K562 (cell line): Measurements from ENCODE around the gene SPTLC2. TPM values are rescaled to one million over a fixed set of nuclear protein-coding genes. Genes with fewer than 3 reads are reported as not detected.

Experiments
- ATAC-seq: fragments of 200-7000 bp; cut with Tn5 transposase; 3 replicates; pipeline ENCODE4 v1.9.1; 2020; ENCODE audit warnings: moderate library complexity
- BruUV-seq: library from RNA; stranded (reverse); fragments of 400-500 nt; replicated peaks from 2 replicates; lab custom pipeline; 2021; lab: Mats Ljungman, UMichigan
- CTCF ChIA-PET: fragments of 300-600 bp; formaldehyde crosslinking; extraction: SDS; loops from one replicate; lab custom pipeline; 2021; ENCODE audit warnings: low intra/inter-chr PET ratio; lab: Yijun Ruan, JAX
- POLR2A ChIA-PET: fragments of 300-600, 350-650 bp; sonication (Branson Sonifier 250); formaldehyde crosslinking; extraction: SDS; loops from one replicate; lab custom pipeline; 2021; ENCODE audit warnings: antibody characterized with exemption, inconsistent platforms; lab: Yijun Ruan, JAX
- DNase-seq, 4 experiments: peaks; one replicate each; pipeline versions ENCODE4 v3.0.0 to v3.0.0-alpha.2; 2011 to 2018; ENCODE audit warnings: low spot score in 3 of 4, mixed read lengths in 3 of 4; ENCODE audit errors: extremely low read depth in 1 of 4
- FAIRE-seq: peaks from 2 replicates; lab custom pipeline; 2011; peaks lifted over from hg19 to GRCh38; lab: Jason Lieb, UNC
- H2AFZ ChIP-seq: 2 replicates; pipeline ENCODE4 v1.6.0; 2011; ENCODE audit warnings: low read depth, low read length, control low read depth, inconsistent platforms
- H3K27ac ChIP-seq: fragments of 200-600 bp; 3 replicates; pipeline ENCODE4 v1.8.0; 2011; ENCODE audit warnings: low read depth, mild to moderate bottlenecking, control low read depth, inconsistent platforms, low read length, moderate library complexity, mixed read lengths; ENCODE audit errors: extremely low read depth
- H3K27me3 ChIP-seq, 2 experiments: fragments of 300-600 bp in 1 of 2; 2 replicates in 1 of 2; 3 replicates in 1 of 2; pipeline versions ENCODE4 v1.6.0 to v1.8.0; 2011; ENCODE audit warnings: inconsistent platforms in 2 of 2, low read length in 2 of 2, mild to moderate bottlenecking in 1 of 2, mixed read lengths in 1 of 2, moderate library complexity in 1 of 2; ENCODE audit not compliant: control insufficient read depth in 2 of 2, insufficient read depth in 2 of 2
- H3K36me3 ChIP-seq: fragments of 300-600 bp; 3 replicates; pipeline ENCODE4 v1.8.0; 2011; ENCODE audit warnings: mild to moderate bottlenecking, low read length, inconsistent platforms; ENCODE audit not compliant: control insufficient read depth, insufficient read depth
- H3K4me1 ChIP-seq, 2 experiments: fragments of 200-600 bp in 1 of 2; replicated peaks in 1 of 2; 2 replicates in 1 of 2; 3 replicates in 1 of 2; pipeline versions ENCODE4 v1.5.1 to v1.8.0; 2011; ENCODE audit warnings: inconsistent platforms in 2 of 2, low read length in 2 of 2, mild to moderate bottlenecking in 1 of 2, mixed read lengths in 1 of 2, moderate library complexity in 1 of 2; ENCODE audit not compliant: control insufficient read depth in 2 of 2, insufficient read depth in 2 of 2
- H3K4me2 ChIP-seq: 2 replicates; pipeline ENCODE4 v1.6.1; 2011; ENCODE audit warnings: low read length, control low read depth, inconsistent platforms, mixed read lengths; ENCODE audit not compliant: insufficient read depth
- H3K4me3 ChIP-seq: fragments of 200-600 bp; sonication (generic), shearing (Covaris generic); 2 replicates; pipeline ENCODE4 v1.5.1; 2016; ENCODE audit warnings: control low read depth, inconsistent platforms
- H3K79me2 ChIP-seq: fragments of 200-600 bp; 3 replicates; pipeline ENCODE4 v1.8.0; 2011; ENCODE audit warnings: low read length, inconsistent platforms; ENCODE audit not compliant: control insufficient read depth, insufficient read depth
- H3K9ac ChIP-seq, 2 experiments: 2 replicates each; pipeline versions ENCODE4 v1.6.0 to v1.6.1; 2011; ENCODE audit warnings: low read depth in 2 of 2, low read length in 2 of 2, control low read depth in 1 of 2, inconsistent platforms in 1 of 2, mild to moderate bottlenecking in 1 of 2, mixed read lengths in 1 of 2; ENCODE audit not compliant: insufficient read depth in 1 of 2
- H3K9me1 ChIP-seq: one replicate; pipeline ENCODE4 v1.6.0; 2011; ENCODE audit warnings: inconsistent platforms, mild to moderate bottlenecking, low read length, moderate library complexity; ENCODE audit not compliant: control insufficient read depth, insufficient read depth
- H3K9me3 ChIP-seq: replicated peaks from 2 replicates; pipeline ENCODE4 v1.5.1; 2011; ENCODE audit warnings: low read depth, low read length, inconsistent platforms; ENCODE audit not compliant: control insufficient read depth, insufficient read depth
- H4K20me1 ChIP-seq: replicated peaks from 2 replicates; pipeline ENCODE4 v1.6.1; 2011; ENCODE audit warnings: low read length, inconsistent platforms, mixed read lengths; ENCODE audit not compliant: control insufficient read depth, insufficient read depth
- NFE2 ChIP-seq: IDR thresholded peaks from 2 replicates; pipeline ENCODE4 v1.6.1; 2014; ENCODE audit warnings: antibody characterized with exemption, low read depth
- WGBS: fragments of 100-300 bp; shearing (Covaris generic); methylation state at CpG from one replicate; pipeline ENCODE4 v1.1.6; 2016; ENCODE audit warnings: low coverage, mixed read lengths; ENCODE audit not compliant: insufficient coverage; ENCODE audit errors: missing lambda C conversion rate; 5-methylcytosine and 5-hydroxymethylcytosine counted together
- in situ Hi-C: fragments of 300-500 bp; cut with MboI; formaldehyde crosslinking; loops from 4 replicates; pipeline ENCODE4 v1.15.0; 2018; ENCODE audit warnings: inconsistent platforms, mixed read lengths
- intact Hi-C: fragments of 100-400 bp; cut with micrococcal nuclease; formaldehyde crosslinking; loops from 2 replicates; pipeline ENCODE4 v1.14.2; 2022
- polyA plus RNA-seq, 8 experiments: library from polyadenylated mRNA; depleted of rRNA in 4 of 8; stranded (reverse) in 5 of 8; unstranded in 3 of 8; fragments of >200 nt; fragmentation: Nextera tagmentation in 2 of 8; fragmentation: Illumina TruSeq in 1 of 8; extraction: Ambion mirVana in 2 of 8; extraction: Trizol in 1 of 8; gene quantifications; 2 replicates each; pipeline versions ENCODE4 v1.2.1 to v1.2.3, GENCODE V29; 2011 to 2014; ENCODE audit warnings: inconsistent platforms in 1 of 8, missing spikeins in 1 of 8
- total RNA-seq, 7 experiments: library from RNA; depleted of rRNA in 6 of 7; stranded (reverse); fragments of >200 nt in 6 of 7; fragmentation: Illumina TruSeq in 2 of 7; extraction: Trizol in 2 of 7; gene quantifications; 2 replicates each; pipeline versions ENCODE4 v1.2.1 to v1.2.3, GENCODE V29; 2011 to 2021; ENCODE audit warnings: low replicate concordance in 1 of 7
- TF ChIP-seq, protein P1 (sequence below), 2 experiments: fragments of 250-450 bp in 1 of 2; fragments of 450-650 bp in 1 of 2; sonication (Bioruptor Pico) in 1 of 2; IDR thresholded peaks; 2 replicates each; pipeline versions ENCODE4 v1.6.1 to v1.8.0; 2016 to 2021; ENCODE audit warnings: mild to moderate bottlenecking in 2 of 2, moderate library complexity in 2 of 2, missing compliant biosample characterization in 1 of 2, missing genetic modification characterization in 1 of 2
- TF ChIP-seq, protein P2 (sequence below), 2 experiments: IDR thresholded peaks; 2 replicates each; pipeline ENCODE4 v1.6.1; 2012; ENCODE audit warnings: improper control_type of control experiment in 2 of 2, low read depth in 2 of 2, low read length in 2 of 2, borderline replicate concordance in 1 of 2
- TF ChIP-seq, protein P3 (sequence below): fragments of 250-450 bp; sonication (Bioruptor Pico); IDR thresholded peaks from 2 replicates; pipeline ENCODE4 v1.4.0; 2020
- TF ChIP-seq, protein P4 (sequence below): fragments of 200-800 bp; sonication (Bioruptor generic); IDR thresholded peaks from 2 replicates; pipeline ENCODE4 v1.6.1; 2017; ENCODE audit warnings: missing genetic modification characterization, missing compliant biosample characterization

SPTLC2 gene
- total and polyA plus RNA-seq, 9 of the 15 experiments (the other 6 are each of a cell fraction or from before 2014, with no cell fraction given) = 4.5 to 30.4 (median 14.0) TPM

DNA sequence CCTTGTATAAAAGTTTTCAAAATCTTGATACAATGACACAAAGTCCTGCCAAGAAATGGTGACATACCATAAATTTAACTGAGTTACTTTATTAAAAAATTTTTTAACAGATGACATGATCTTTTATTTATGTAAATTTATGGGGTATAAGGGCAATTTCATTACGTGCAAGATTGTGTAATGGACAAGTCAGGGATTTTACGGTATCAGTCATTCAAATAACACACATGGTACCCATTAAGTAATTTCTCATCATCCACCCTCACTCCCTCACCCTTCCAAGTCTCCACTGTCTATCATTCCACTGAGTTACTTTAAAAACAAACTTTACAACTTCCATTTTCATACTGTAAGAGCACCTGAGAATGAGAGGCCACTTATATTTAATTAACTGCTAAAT, 37.4 kb downstream of the SPTLC2 start:
- no peak overlapping the region for H3K27ac ChIP-seq
- H3K9me3 ChIP-seq = no peaks in the 10 kb centered on the region
- no peak overlapping the region for H3K4me2 ChIP-seq
- in situ Hi-C loops (no loop called here), intact Hi-C loops (no loop called here)
- H3K27me3 ChIP-seq = no peaks in the 10 kb centered on the region
- H3K79me2 ChIP-seq = peaks cover 47% of the 10 kb centered on the region
- 0 out of 2 replicates have a peak, but pooled peaks cover 6% of the 10 kb centered on the region for H4K20me1 ChIP-seq
- H3K4me3 ChIP-seq = no peak overlapping the region
- no peaks in the 10 kb centered on the region; a peak in 1 of 5 replicates for H3K4me1 ChIP-seq
- ATAC-seq (no peak), FAIRE-seq (no peak), DNase-seq (no peak)
- TF ChIP-seq, protein P1, sequence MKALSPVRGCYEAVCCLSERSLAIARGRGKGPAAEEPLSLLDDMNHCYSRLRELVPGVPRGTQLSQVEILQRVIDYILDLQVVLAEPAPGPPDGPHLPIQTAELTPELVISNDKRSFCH (CRISPR knock-in tag; IDR thresholded peaks at IDR 0.05) = no peak
- TF ChIP-seq, protein P1 (tag; IDR thresholded peaks at IDR 0.05) = no peak
- TF ChIP-seq, protein P2, sequence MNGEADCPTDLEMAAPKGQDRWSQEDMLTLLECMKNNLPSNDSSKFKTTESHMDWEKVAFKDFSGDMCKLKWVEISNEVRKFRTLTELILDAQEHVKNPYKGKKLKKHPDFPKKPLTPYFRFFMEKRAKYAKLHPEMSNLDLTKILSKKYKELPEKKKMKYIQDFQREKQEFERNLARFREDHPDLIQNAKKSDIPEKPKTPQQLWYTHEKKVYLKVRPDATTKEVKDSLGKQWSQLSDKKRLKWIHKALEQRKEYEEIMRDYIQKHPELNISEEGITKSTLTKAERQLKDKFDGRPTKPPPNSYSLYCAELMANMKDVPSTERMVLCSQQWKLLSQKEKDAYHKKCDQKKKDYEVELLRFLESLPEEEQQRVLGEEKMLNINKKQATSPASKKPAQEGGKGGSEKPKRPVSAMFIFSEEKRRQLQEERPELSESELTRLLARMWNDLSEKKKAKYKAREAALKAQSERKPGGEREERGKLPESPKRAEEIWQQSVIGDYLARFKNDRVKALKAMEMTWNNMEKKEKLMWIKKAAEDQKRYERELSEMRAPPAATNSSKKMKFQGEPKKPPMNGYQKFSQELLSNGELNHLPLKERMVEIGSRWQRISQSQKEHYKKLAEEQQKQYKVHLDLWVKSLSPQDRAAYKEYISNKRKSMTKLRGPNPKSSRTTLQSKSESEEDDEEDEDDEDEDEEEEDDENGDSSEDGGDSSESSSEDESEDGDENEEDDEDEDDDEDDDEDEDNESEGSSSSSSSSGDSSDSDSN (IDR thresholded peaks at IDR 0.05; ENCODE audit: borderline replicate concordance in 1 of 2, low read depth in 2 of 2, low read length in 2 of 2) = no peak
- TF ChIP-seq, protein P3, sequence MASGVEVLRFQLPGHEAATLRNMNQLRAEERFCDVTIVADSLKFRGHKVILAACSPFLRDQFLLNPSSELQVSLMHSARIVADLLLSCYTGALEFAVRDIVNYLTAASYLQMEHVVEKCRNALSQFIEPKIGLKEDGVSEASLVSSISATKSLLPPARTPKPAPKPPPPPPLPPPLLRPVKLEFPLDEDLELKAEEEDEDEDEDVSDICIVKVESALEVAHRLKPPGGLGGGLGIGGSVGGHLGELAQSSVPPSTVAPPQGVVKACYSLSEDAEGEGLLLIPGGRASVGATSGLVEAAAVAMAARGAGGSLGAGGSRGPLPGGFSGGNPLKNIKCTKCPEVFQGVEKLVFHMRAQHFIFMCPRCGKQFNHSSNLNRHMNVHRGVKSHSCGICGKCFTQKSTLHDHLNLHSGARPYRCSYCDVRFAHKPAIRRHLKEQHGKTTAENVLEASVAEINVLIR (CRISPR knock-in tag) = no peak
- TF ChIP-seq NFE2 = no peak
- TF ChIP-seq, protein P4, sequence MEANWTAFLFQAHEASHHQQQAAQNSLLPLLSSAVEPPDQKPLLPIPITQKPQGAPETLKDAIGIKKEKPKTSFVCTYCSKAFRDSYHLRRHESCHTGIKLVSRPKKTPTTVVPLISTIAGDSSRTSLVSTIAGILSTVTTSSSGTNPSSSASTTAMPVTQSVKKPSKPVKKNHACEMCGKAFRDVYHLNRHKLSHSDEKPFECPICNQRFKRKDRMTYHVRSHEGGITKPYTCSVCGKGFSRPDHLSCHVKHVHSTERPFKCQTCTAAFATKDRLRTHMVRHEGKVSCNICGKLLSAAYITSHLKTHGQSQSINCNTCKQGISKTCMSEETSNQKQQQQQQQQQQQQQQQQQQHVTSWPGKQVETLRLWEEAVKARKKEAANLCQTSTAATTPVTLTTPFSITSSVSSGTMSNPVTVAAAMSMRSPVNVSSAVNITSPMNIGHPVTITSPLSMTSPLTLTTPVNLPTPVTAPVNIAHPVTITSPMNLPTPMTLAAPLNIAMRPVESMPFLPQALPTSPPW (CRISPR knock-in tag) = no peak
- H3K9me1 ChIP-seq = no peaks in the 10 kb centered on the region
- H3K9ac ChIP-seq = no peak overlapping the region
- no peak overlapping the region for H2AFZ ChIP-seq
- no TSS peak for BruUV-seq
- CTCF ChIA-PET = no interaction called here
- WGBS = 100% methylated on average over 2 of the region's 2 CpGs
- peaks cover 30% of the 10 kb centered on the region; the same call in 2 of the 3 replicates for H3K36me3 ChIP-seq
- POLR2A ChIA-PET = no interaction called here
